Activated naive CD4-positive, alpha-beta T cell treated with anti-CD3 and anti-CD28 coated beads, Interleukin-2, amount 10 ng/mL, durations not matched to agents 7 days and 5 days (primary cell): ENCODE data around the gene EIF1.

Source experiments
- CTCF ChIA-PET: fragments of 350-600 bp; sonication (Branson Sonifier 250); formaldehyde crosslinking; loops from one replicate; lab custom pipeline; 2021; ENCODE audit warnings: antibody characterized with exemption; lab: Charles Lee
- DNase-seq: peaks from one replicate; pipeline ENCODE4 v3.0.0-alpha.2; 2020
- H3K27ac Mint-ChIP-seq: one replicate; pipeline ENCODE4 v1.8.0; 2021; ENCODE audit warnings: mild to moderate bottlenecking, moderate library complexity, mixed read lengths
- H3K27me3 Mint-ChIP-seq: one replicate; pipeline ENCODE4 v1.8.0; 2021; ENCODE audit warnings: mild to moderate bottlenecking, mixed read lengths
- H3K36me3 Mint-ChIP-seq: one replicate; pipeline ENCODE4 v1.8.0; 2021; ENCODE audit warnings: mixed read lengths
- H3K4me1 Mint-ChIP-seq: one replicate; pipeline ENCODE4 v1.8.0; 2021; ENCODE audit warnings: mixed read lengths
- H3K4me3 Mint-ChIP-seq: one replicate; pipeline ENCODE4 v1.8.0; 2021; ENCODE audit warnings: mild to moderate bottlenecking, moderate library complexity, mixed read lengths
- H3K9me3 Mint-ChIP-seq: one replicate; pipeline ENCODE4 v1.8.0; 2021; ENCODE audit warnings: mixed read lengths

Gene EIF1

GRCh38 chr17:41711669-41712400 lies 23.1 kb downstream of the EIF1 start, which contains the start of gene GAST:
Gene GAST, plus strand, starts transcription at chr17:41712331. Its CDS starts 3,106 bp downstream, at chr17:41715437.
- H3K4me3 Mint-ChIP-seq: no peak within 1 kb of the TSS
- no peak for DNase-seq
- CTCF ChIA-PET: interaction anchor here (1.4 kb wide), 1 partner anchor 163 kb away, joined by 3 read pairs; no protein-coding TSS in a partner anchor
- H3K4me1 Mint-ChIP-seq: peaks cover 1% of the 10 kb centered on the region
- peaks cover 60% of the 10 kb centered on the region for H3K27me3 Mint-ChIP-seq
- no peaks in the 10 kb centered on the region for H3K9me3 Mint-ChIP-seq
- H3K27ac Mint-ChIP-seq: no peak within 1 kb of the TSS
- H3K36me3 Mint-ChIP-seq: no peaks in the 10 kb centered on the region

GRCh38 chr17:41717408-41718286 lies 29.0 kb downstream of the EIF1 start:
- Mint-ChIP-seq H3K9me3 (no peaks in the 10 kb centered on the region), H3K36me3 (no peaks in the 10 kb centered on the region), H3K4me3 (no peak overlapping the region), H3K27ac (no peak overlapping the region), H3K4me1 (peaks cover 14% of the 10 kb centered on the region), H3K27me3 (peaks cover 31% of the 10 kb centered on the region)
- DNase-seq: peak; percentile 41
- CTCF ChIA-PET: interaction anchor here (1.5 to 1.8 kb wide), 2 partner anchors 22 to 84 kb away, joined by 3 to 6 read pairs; no protein-coding TSS in a partner anchor

- no peak for DNase-seq
- CTCF ChIA-PET: interaction anchor here (1.8 kb wide), 1 partner anchor 22 kb away, joined by 6 read pairs; no protein-coding TSS in a partner anchor
- peaks cover 28% of the 10 kb centered on the region for H3K27me3 Mint-ChIP-seq
- H3K4me1 Mint-ChIP-seq: peaks cover 14% of the 10 kb centered on the region
- no peaks in the 10 kb centered on the region for H3K36me3 Mint-ChIP-seq
- H3K4me3 Mint-ChIP-seq: no peak overlapping the region
- H3K9me3 Mint-ChIP-seq: no peaks in the 10 kb centered on the region
- no peak overlapping the region for H3K27ac Mint-ChIP-seq
These were observed 29.6 kb downstream of the EIF1 start for GRCh38 chr17:41718287-41718645.

- H3K9me3 Mint-ChIP-seq: no peaks in the 10 kb centered on the region
- CTCF ChIA-PET: interaction anchor here (1.6 kb wide), 1 partner anchor 9 kb away, joined by 3 read pairs; no protein-coding TSS in a partner anchor
These were observed 33.5 kb downstream of the EIF1 start for GRCh38 chr17:41722231-41722630.

GRCh38 chr17:41723801-41724475 lies 35.3 kb downstream of the EIF1 start:
- Mint-ChIP-seq H3K4me3 (no peak overlapping the region), H3K27me3 (peaks cover 20% of the 10 kb centered on the region), H3K9me3 (no peaks in the 10 kb centered on the region), H3K36me3 (no peaks in the 10 kb centered on the region), H3K4me1 (no peaks in the 10 kb centered on the region), H3K27ac (no peak overlapping the region)
- CTCF ChIA-PET: interaction anchor here (1.3 kb wide), 1 partner anchor 14 kb away, joined by 3 read pairs; no protein-coding TSS in a partner anchor
- no peak for DNase-seq

More at GRCh38 chr17:41722231-41722630, 33.5 kb downstream of the EIF1 start:
- no peak for DNase-seq
- Mint-ChIP-seq H3K4me3 (no peak overlapping the region), H3K4me1 (peaks cover 9% of the 10 kb centered on the region), H3K36me3 (no peaks in the 10 kb centered on the region), H3K27ac (no peak overlapping the region), H3K27me3 (peaks cover 22% of the 10 kb centered on the region)

GRCh38 chr17:41724476-41725050 lies 35.9 kb downstream of the EIF1 start:
- Mint-ChIP-seq H3K9me3 (no peaks in the 10 kb centered on the region), H3K27me3 (peaks cover 25% of the 10 kb centered on the region), H3K36me3 (no peaks in the 10 kb centered on the region), H3K27ac (no peak overlapping the region), H3K4me3 (no peak overlapping the region), H3K4me1 (no peaks in the 10 kb centered on the region)
- CTCF ChIA-PET: interaction anchor here (1.1 to 1.3 kb wide), 4 partner anchors 8 to 62 kb away, joined by 3 read pairs; partner anchors contain the start of gene HAP1
- no peak for DNase-seq

GRCh38 chr17:41725134-41725533 lies 36.4 kb downstream of the EIF1 start:
- Mint-ChIP-seq H3K4me1 (no peaks in the 10 kb centered on the region), H3K27me3 (peaks cover 31% of the 10 kb centered on the region), H3K9me3 (no peaks in the 10 kb centered on the region), H3K36me3 (no peaks in the 10 kb centered on the region), H3K27ac (no peak overlapping the region), H3K4me3 (no peak overlapping the region)
- no peak for DNase-seq
- CTCF ChIA-PET: interaction anchor here (1.1 to 1.3 kb wide), 3 partner anchors 9 to 62 kb away, joined by 3 read pairs; partner anchors contain the start of gene HAP1

- no peaks in the 10 kb centered on the region for H3K4me1 Mint-ChIP-seq
- no peak overlapping the region for H3K4me3 Mint-ChIP-seq
- no peaks in the 10 kb centered on the region for H3K36me3 Mint-ChIP-seq
- H3K27me3 Mint-ChIP-seq: peaks cover 55% of the 10 kb centered on the region
- H3K9me3 Mint-ChIP-seq: no peaks in the 10 kb centered on the region
- CTCF ChIA-PET: interaction anchor here (2.1 kb wide), 1 partner anchor 10 kb away, joined by 5 read pairs; no protein-coding TSS in a partner anchor
- no peak overlapping the region for H3K27ac Mint-ChIP-seq
- no peak for DNase-seq
These were observed 39.4 kb downstream of the EIF1 start for GRCh38 chr17:41728056-41728455.

GRCh38 chr17:41730479-41730878 lies 41.8 kb downstream of the EIF1 start:
- DNase-seq: no peak
- CTCF ChIA-PET: interaction anchor here (1.0 to 1.4 kb wide), 3 partner anchors 23 to 71 kb away, joined by 3 to 5 read pairs (median 3); no protein-coding TSS in a partner anchor
- Mint-ChIP-seq H3K4me3 (no peak overlapping the region), H3K27me3 (peaks cover 75% of the 10 kb centered on the region), H3K27ac (no peak overlapping the region), H3K9me3 (no peaks in the 10 kb centered on the region), H3K4me1 (peaks cover 6% of the 10 kb centered on the region), H3K36me3 (no peaks in the 10 kb centered on the region)

GRCh38 chr17:41731836-41732235 lies 43.2 kb downstream of the EIF1 start:
- H3K27ac Mint-ChIP-seq: no peak overlapping the region
- H3K4me1 Mint-ChIP-seq: peaks cover 6% of the 10 kb centered on the region
- DNase-seq: no peak
- H3K36me3 Mint-ChIP-seq: no peaks in the 10 kb centered on the region
- CTCF ChIA-PET: interaction anchor here (1.1 to 1.4 kb wide), 3 partner anchors 10 to 57 kb away, joined by 3 to 5 read pairs (median 3); no protein-coding TSS in a partner anchor
- H3K9me3 Mint-ChIP-seq: no peaks in the 10 kb centered on the region
- peaks cover 85% of the 10 kb centered on the region for H3K27me3 Mint-ChIP-seq
- H3K4me3 Mint-ChIP-seq: no peak overlapping the region

GRCh38 chr17:41733348-41734138 lies 44.9 kb downstream of the EIF1 start:
- H3K27me3 Mint-ChIP-seq: peaks cover 90% of the 10 kb centered on the region

GRCh38 chr17:41734139-41734948 lies 45.7 kb downstream of the EIF1 start, which contains the start of gene HAP1:
Gene HAP1, minus strand, starts transcription at chr17:41734643. Its CDS starts 9 bp downstream, at chr17:41734634.
- Mint-ChIP-seq H3K4me1 (peaks cover 8% of the 10 kb centered on the region), H3K27ac (no peak within 1 kb of the TSS), H3K27me3 (peaks cover 87% of the 10 kb centered on the region), H3K4me3 (peak within 1 kb of the TSS; percentile 41), H3K36me3 (no peaks in the 10 kb centered on the region), H3K9me3 (no peaks in the 10 kb centered on the region)
- CTCF ChIA-PET: interaction anchor here (1.0 to 4.4 kb wide), 4 partner anchors 9 to 66 kb away, joined by 3 to 55 read pairs (median 3); no protein-coding TSS in a partner anchor
- peak; percentile 35 for DNase-seq

More at GRCh38 chr17:41733348-41734138, 44.9 kb downstream of the EIF1 start:
- H3K36me3 Mint-ChIP-seq: no peaks in the 10 kb centered on the region
- CTCF ChIA-PET: no interaction called here
- H3K27ac Mint-ChIP-seq: no peak overlapping the region
- no peak for DNase-seq
- no peaks in the 10 kb centered on the region for H3K9me3 Mint-ChIP-seq
- peaks cover 8% of the 10 kb centered on the region for H3K4me1 Mint-ChIP-seq
- peak overlapping the region; percentile 41 for H3K4me3 Mint-ChIP-seq
